ENCODE measurements around the gene NMRAL1. TPM values are rescaled to one million over a fixed set of nuclear protein-coding genes. Genes with fewer than 3 reads are reported as not detected.
A peak's percentile ranks its signal among the peaks of the same experiment; 100 is the strongest.

The NMRAL1 gene
- total RNA-seq, 2 experiments from 2014 or later = 34.0 to 35.9 TPM

GRCh38 chr16:4412159-4412558 is 62.3 kb downstream of the NMRAL1 start:
- DNase-seq = no peak
- H3K4me3 Mint-ChIP-seq = no peak overlapping the region
- H3K27me3 Mint-ChIP-seq = no peaks in the 10 kb centered on the region
- H3K9me3 Mint-ChIP-seq = no peaks in the 10 kb centered on the region
- ChIA-PET CTCF (interaction anchor here (3.6 kb wide), 1 partner anchor 9 kb away, joined by 15 read pairs; no protein-coding TSS in a partner anchor), POLR2A (no interaction called here)
- H3K27ac Mint-ChIP-seq = peak overlapping the region; percentile 80
- peaks cover 43% of the 10 kb centered on the region for H3K4me1 Mint-ChIP-seq
- peaks cover 34% of the 10 kb centered on the region for H3K36me3 Mint-ChIP-seq (ENCODE audit: low read depth)

Other genes with a start within 250 kb of the NMRAL1 start
- gene SRL, start 232.5 kb downstream of the NMRAL1 start, total RNA-seq = not detected
- 10 to 100 TPM; 19.3 to 19.7 TPM for gene TFAP4, start 201.6 kb downstream of the NMRAL1 start, total RNA-seq
- gene GLIS2, start 158.6 kb downstream of the NMRAL1 start, total RNA-seq = under 1 TPM; 0.12 to 0.17 TPM
- 10 to 100 TPM; 35.1 to 39.3 TPM for gene PAM16, start 123.3 kb downstream of the NMRAL1 start, total RNA-seq
- gene VASN, start 102.8 kb downstream of the NMRAL1 start, total RNA-seq = not detected
- 100 to 1,000 TPM; 196 to 211 TPM for gene CORO7, start 58.0 kb downstream of the NMRAL1 start, total RNA-seq
- 10 to 100 TPM; 51.6 to 55.0 TPM for gene DNAJA3, start 48.8 kb downstream of the NMRAL1 start, total RNA-seq
- gene HMOX2, start 1.8 kb upstream of the NMRAL1 start, total RNA-seq = 100 to 1,000 TPM in 1 of 2 experiments, 10 to 100 TPM in 1; 86.3 to 107 TPM
- 10 to 100 TPM; 44.2 to 45.2 TPM for gene CDIP1, start 64.1 kb upstream of the NMRAL1 start, total RNA-seq
- gene C16orf96, start 81.7 kb upstream of the NMRAL1 start, total RNA-seq = under 1 TPM; 0.21 to 0.22 TPM
- 10 to 100 TPM; 21.5 to 22.2 TPM for gene UBALD1, start 140.3 kb upstream of the NMRAL1 start, total RNA-seq
- gene MGRN1, start 150.2 kb upstream of the NMRAL1 start, total RNA-seq = 10 to 100 TPM; 74.4 to 79.5 TPM
- gene NUDT16L1, start 218.9 kb upstream of the NMRAL1 start, total RNA-seq = 10 to 100 TPM; 32.3 to 35.5 TPM

All from activated CD4-positive, alpha-beta T cell treated with anti-CD3 and anti-CD28 coated beads, Interleukin-2, amount 10 ng/mL, durations not matched to agents 7 days and 5 days (primary cell).